Activated CD8-positive, alpha-beta memory T cell treated with anti-CD3 and anti-CD28 coated beads, Interleukin-2, amount 50 U/mL, for 24 hours (primary cell): ENCODE results near the gene KLF3.

Experiments used
- DNase-seq: peaks from one replicate; pipeline ENCODE4 v3.0.0-alpha.2; 2020; ENCODE audit errors: extremely low read depth

KLF3 gene

GRCh38 chr4:38654273-38654672 lies 9.7 kb upstream of the KLF3 start:
- no peak for DNase-seq

- DNase-seq, result no peak
Observed at GRCh38 chr4:38656111-38656510, 7.9 kb upstream of the KLF3 start.

- no peak for DNase-seq
Observed at GRCh38 chr4:38659346-38659745, 4.7 kb upstream of the KLF3 start.

- DNase-seq, result no peak
Observed at GRCh38 chr4:38660838-38661237, 3.2 kb upstream of the KLF3 start.

- no peak for DNase-seq
Observed at GRCh38 chr4:38661371-38661770, 2.6 kb upstream of the KLF3 start.

- DNase-seq, result no peak
Observed at GRCh38 chr4:38662522-38663089, 1.4 kb upstream of the KLF3 start.

GRCh38 chr4:38663090-38663800 lies 754 bp upstream of the KLF3 start:
- no peak for DNase-seq

GRCh38 chr4:38664706-38665401 lies 855 bp downstream of the KLF3 start:
- DNase-seq, result no peak

GRCh38 chr4:38665551-38666411 lies 1.8 kb downstream of the KLF3 start:
- DNase-seq, result no peak

- no peak for DNase-seq
Observed at GRCh38 chr4:38666766-38667084, 2.7 kb downstream of the KLF3 start.

- peak; percentile 24 for DNase-seq
Observed at GRCh38 chr4:38667085-38667893, 3.3 kb downstream of the KLF3 start.

- no peak for DNase-seq
Observed at GRCh38 chr4:38668203-38668971, 4.4 kb downstream of the KLF3 start.

- no peak for DNase-seq
Observed at GRCh38 chr4:38669208-38669607, 5.2 kb downstream of the KLF3 start.

- DNase-seq, result no peak
Observed at GRCh38 chr4:38670109-38670901, 6.3 kb downstream of the KLF3 start.

GRCh38 chr4:38670939-38671591 lies 7.1 kb downstream of the KLF3 start:
- no peak for DNase-seq

GRCh38 chr4:38671592-38671940 lies 7.6 kb downstream of the KLF3 start:
- DNase-seq, result no peak

- no peak for DNase-seq
Observed at GRCh38 chr4:38672074-38672396, 8.0 kb downstream of the KLF3 start.

GRCh38 chr4:38672397-38673129 lies 8.6 kb downstream of the KLF3 start:
- DNase-seq, result no peak
